ENCODE measurements around the gene KAZN.

The KAZN gene

GRCh38 chr1:14710331-14710730, 111.8 kb downstream of the KAZN start:
- H3K4me3 ChIP-seq (ENCODE audit: low read length): no peak overlapping the region
- no peak for DNase-seq (ENCODE audit: low read depth)
- no peak for TF ChIP-seq CTCF (conservative IDR thresholded peaks at IDR 0.05; ENCODE audit: low read length)

- TF ChIP-seq CTCF (conservative IDR thresholded peaks at IDR 0.05; ENCODE audit: low read length): no peak
- DNase-seq (ENCODE audit: low read depth): no peak
- no peak overlapping the region for H3K4me3 ChIP-seq (ENCODE audit: low read length)
Measured at GRCh38 chr1:14712136-14712535, 113.7 kb downstream of the KAZN start.

- TF ChIP-seq CTCF (conservative IDR thresholded peaks at IDR 0.05; ENCODE audit: low read length): no peak
- H3K4me3 ChIP-seq (ENCODE audit: low read length): no peak overlapping the region
- DNase-seq (ENCODE audit: low read depth): no peak
Measured at GRCh38 chr1:14713077-14713476, 114.6 kb downstream of the KAZN start.

- TF ChIP-seq CTCF (conservative IDR thresholded peaks at IDR 0.05; ENCODE audit: low read length): no peak
- DNase-seq (ENCODE audit: low read depth): no peak
Measured at GRCh38 chr1:14715266-14715665, 116.8 kb downstream of the KAZN start.

GRCh38 chr1:14715802-14716201, 117.3 kb downstream of the KAZN start:
- DNase-seq (ENCODE audit: low read depth): no peak
- TF ChIP-seq CTCF (conservative IDR thresholded peaks at IDR 0.05; ENCODE audit: low read length): no peak
- no peak overlapping the region for H3K4me3 ChIP-seq (ENCODE audit: low read length)

More at GRCh38 chr1:14715266-14715665, 116.8 kb downstream of the KAZN start:
- no peak overlapping the region for H3K4me3 ChIP-seq (ENCODE audit: low read length)

GRCh38 chr1:14716474-14716873, 118.0 kb downstream of the KAZN start:
- TF ChIP-seq CTCF (conservative IDR thresholded peaks at IDR 0.05; ENCODE audit: low read length): no peak
- DNase-seq (ENCODE audit: low read depth): no peak
- no peak overlapping the region for H3K4me3 ChIP-seq (ENCODE audit: low read length)

GRCh38 chr1:14718476-14718875, 120.0 kb downstream of the KAZN start:
- H3K4me3 ChIP-seq (ENCODE audit: low read length): no peak overlapping the region
- no peak for DNase-seq (ENCODE audit: low read depth)
- TF ChIP-seq CTCF (conservative IDR thresholded peaks at IDR 0.05; ENCODE audit: low read length): no peak
